Measurements from ENCODE around the gene ABI3. TPM values are rescaled to one million over a fixed set of nuclear protein-coding genes. Genes with fewer than 3 reads are reported as not detected.
"Not testable (repeated sequence)": the region's sequence is repeated elsewhere in the genome, so short reads cannot be mapped to it uniquely, and the experiment has no call there.

The ABI3 gene
- total and polyA plus RNA-seq, 2 donors (not counting 1 experiment from before 2014, with no cell fraction given), result 15.6 to 23.3 TPM

DNA sequence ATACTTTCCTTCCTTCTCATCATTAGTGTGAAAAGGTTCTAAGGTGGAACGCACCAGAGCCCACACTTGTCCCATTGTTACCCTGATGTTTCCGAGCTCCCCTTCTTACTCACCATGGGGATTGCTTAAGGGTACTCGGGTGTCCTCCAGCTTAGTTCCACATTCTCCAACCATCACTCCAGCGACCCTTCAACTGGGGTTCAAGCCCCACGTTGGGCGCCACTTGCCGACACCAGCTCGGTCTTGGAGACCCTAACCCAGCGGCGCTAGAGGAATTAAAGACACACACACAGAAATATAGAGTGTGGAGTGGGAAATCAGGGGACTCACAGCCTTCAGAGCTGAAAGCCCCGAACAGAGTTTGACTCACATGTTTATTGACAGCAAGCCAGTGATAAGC lies 34.5 kb upstream of the ABI3 start:
- H3K4me2 ChIP-seq (replicated peaks; ENCODE audit: low read depth, low read length, poor library complexity, severe bottlenecking); H3K9ac ChIP-seq (ENCODE audit: low read length); DNase-seq; H3K4me1 Mint-ChIP-seq; H3K27me3 ChIP-seq (replicated peaks in 1 of 4; ENCODE audit: control extremely low read depth in 1 of 4, control insufficient read depth in 3 of 4, insufficient read depth in 4 of 4, low read length in 3 of 4); CTCF ChIA-PET; intact Hi-C loops (cut with micrococcal nuclease); H3K79me2 ChIP-seq (ENCODE audit: control insufficient read depth, insufficient read depth, low read length); H3K4me1 ChIP-seq (ENCODE audit: control insufficient read depth in 2 of 2, insufficient read depth in 2 of 2, low read length in 2 of 2); ATAC-seq (ENCODE audit: low read depth); POLR2A ChIA-PET; H3K27ac ChIP-seq (ENCODE audit: low read length in 2 of 2); H3K27ac Mint-ChIP-seq; H4K20me1 ChIP-seq (ENCODE audit: control insufficient read depth, insufficient read depth, low read length, poor library complexity, severe bottlenecking); H3K36me3 ChIP-seq (replicated peaks in 1 of 2; ENCODE audit: control extremely low read depth in 1 of 2, control insufficient read depth in 1 of 2, extremely low read depth in 1 of 2, insufficient read depth in 2 of 2, low read length in 1 of 2); H3K4me3 Mint-ChIP-seq; H3K4me3 ChIP-seq (ENCODE audit: control extremely low read depth in 1 of 5, extremely low read depth in 1 of 5, insufficient read depth in 1 of 5, low read depth in 2 of 5, low read length in 4 of 5); H2AFZ ChIP-seq (ENCODE audit: insufficient read depth, low read depth, low read length, poor library complexity, severe bottlenecking): not testable (repeated sequence)
- WGBS (ENCODE audit: insufficient coverage), result 92% methylated on average over 3 of the region's 11 CpGs
- H3K9me3 Mint-ChIP-seq (ENCODE audit: insufficient read depth), result peaks cover 18% of the 10 kb centered on the region
- H3K27me3 Mint-ChIP-seq, result peaks cover 26% of the 10 kb centered on the region
- H3K9me3 ChIP-seq (ENCODE audit: control extremely low read depth in 1 of 3, control insufficient read depth in 2 of 3, insufficient read depth in 1 of 3, low read length in 2 of 3), result peaks cover 4 to 27% (median 26%) of the 10 kb centered on the region in 3 donors

DNA sequence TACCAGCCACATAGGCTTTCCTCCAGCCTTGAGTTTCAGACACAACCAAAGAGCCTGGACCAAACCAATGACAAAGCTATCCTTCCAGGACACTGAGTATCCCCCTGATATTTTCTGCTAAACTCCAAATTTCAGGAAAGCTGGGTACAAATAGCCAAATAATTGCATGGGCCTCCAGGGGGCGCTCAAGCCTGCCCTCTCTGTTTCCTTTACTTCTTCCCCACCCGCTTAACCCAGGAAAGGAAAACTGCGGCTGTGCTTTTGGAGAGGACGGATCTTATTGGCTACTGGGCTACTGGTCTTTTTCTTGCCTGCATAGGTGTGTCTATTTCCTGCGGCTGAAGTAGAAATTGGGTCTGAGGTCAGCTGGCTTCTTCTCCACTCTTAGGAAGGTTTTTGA lies 30.2 kb upstream of the ABI3 start:
- H3K27me3 Mint-ChIP-seq, result peaks cover 4% of the 10 kb centered on the region
- no peak for TF ChIP-seq EZH2 (IDR thresholded peaks at IDR 0.05; ENCODE audit: borderline replicate concordance, insufficient read depth, low read depth, low read length, poor library complexity, severe bottlenecking)
- TF ChIP-seq, protein P1, sequence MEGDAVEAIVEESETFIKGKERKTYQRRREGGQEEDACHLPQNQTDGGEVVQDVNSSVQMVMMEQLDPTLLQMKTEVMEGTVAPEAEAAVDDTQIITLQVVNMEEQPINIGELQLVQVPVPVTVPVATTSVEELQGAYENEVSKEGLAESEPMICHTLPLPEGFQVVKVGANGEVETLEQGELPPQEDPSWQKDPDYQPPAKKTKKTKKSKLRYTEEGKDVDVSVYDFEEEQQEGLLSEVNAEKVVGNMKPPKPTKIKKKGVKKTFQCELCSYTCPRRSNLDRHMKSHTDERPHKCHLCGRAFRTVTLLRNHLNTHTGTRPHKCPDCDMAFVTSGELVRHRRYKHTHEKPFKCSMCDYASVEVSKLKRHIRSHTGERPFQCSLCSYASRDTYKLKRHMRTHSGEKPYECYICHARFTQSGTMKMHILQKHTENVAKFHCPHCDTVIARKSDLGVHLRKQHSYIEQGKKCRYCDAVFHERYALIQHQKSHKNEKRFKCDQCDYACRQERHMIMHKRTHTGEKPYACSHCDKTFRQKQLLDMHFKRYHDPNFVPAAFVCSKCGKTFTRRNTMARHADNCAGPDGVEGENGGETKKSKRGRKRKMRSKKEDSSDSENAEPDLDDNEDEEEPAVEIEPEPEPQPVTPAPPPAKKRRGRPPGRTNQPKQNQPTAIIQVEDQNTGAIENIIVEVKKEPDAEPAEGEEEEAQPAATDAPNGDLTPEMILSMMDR (IDR thresholded peaks at IDR 0.05), result peak; percentile 86
- H3K9me3 Mint-ChIP-seq (ENCODE audit: insufficient read depth), result peaks cover 12% of the 10 kb centered on the region
- H3K27ac Mint-ChIP-seq, result no peak overlapping the region
- Histone ChIP-seq H3K79me2 (ENCODE audit: control insufficient read depth, insufficient read depth, low read length) (no peaks in the 10 kb centered on the region), H3K36me3 (replicated peaks in 1 of 2; ENCODE audit: control extremely low read depth in 1 of 2, control insufficient read depth in 1 of 2, extremely low read depth in 1 of 2, insufficient read depth in 2 of 2, low read length in 1 of 2) (no peaks in the 10 kb centered on the region), H3K27ac (ENCODE audit: low read length in 2 of 2) (no peak overlapping the region), H3K4me1 (ENCODE audit: control insufficient read depth in 2 of 2, insufficient read depth in 2 of 2, low read length in 2 of 2) (peaks cover 0 to 4% of the 10 kb centered on the region in 2 donors), H4K20me1 (ENCODE audit: control insufficient read depth, insufficient read depth, low read length, poor library complexity, severe bottlenecking) (no peaks in the 10 kb centered on the region), H3K4me3 (ENCODE audit: control extremely low read depth in 1 of 5, extremely low read depth in 1 of 5, insufficient read depth in 1 of 5, low read depth in 2 of 5, low read length in 4 of 5) (no peak overlapping the region), H2AFZ (ENCODE audit: insufficient read depth, low read depth, low read length, poor library complexity, severe bottlenecking) (no peak overlapping the region), H3K27me3 (replicated peaks in 1 of 4; ENCODE audit: control extremely low read depth in 1 of 4, control insufficient read depth in 3 of 4, insufficient read depth in 4 of 4, low read length in 3 of 4) (peaks cover 0 to 8% (median 3%) of the 10 kb centered on the region in 4 experiments), H3K9me3 (ENCODE audit: control extremely low read depth in 1 of 3, control insufficient read depth in 2 of 3, insufficient read depth in 1 of 3, low read length in 2 of 3) (peaks cover 3 to 44% (median 26%) of the 10 kb centered on the region in 3 donors), H3K9ac (ENCODE audit: low read length) (no peak overlapping the region), H3K4me2 (replicated peaks; ENCODE audit: low read depth, low read length, poor library complexity, severe bottlenecking) (peak overlapping the region; percentile 20)
- ATAC-seq (ENCODE audit: low read depth) (peak; percentile 53), DNase-seq (peak; percentile 77)
- H3K4me3 Mint-ChIP-seq, result no peak overlapping the region
- POLR2A ChIA-PET, result interaction anchor here (0.6 to 1.0 kb wide), 5 partner anchors 12 to 50 kb away, joined by 3 to 7 read pairs (median 4); no protein-coding TSS in a partner anchor
- CTCF ChIA-PET, result interaction anchor here (0.5 to 10.8 kb wide), 37 partner anchors 9 to 705 kb away, joined by 3 to 332 read pairs (median 5); partner anchors contain the start of genes ABI3, GNGT2 and PHOSPHO1
- peaks cover 2% of the 10 kb centered on the region for H3K4me1 Mint-ChIP-seq
- intact Hi-C loops (cut with micrococcal nuclease), result loop anchor here (1.0 kb wide), 3 partner anchors 47 to 135 kb away; no protein-coding TSS in a partner anchor
- 14% methylated on average over 2 of the region's 5 CpGs for WGBS (ENCODE audit: insufficient coverage)
